Measurements from ENCODE around the gene PRR29. TPM values are rescaled to one million over a fixed set of nuclear protein-coding genes. Genes with fewer than 3 reads are reported as not detected.

The PRR29 gene
- polyA plus RNA-seq, 10 donors: 1.9 to 3.7 (median 2.6) TPM

DNA sequence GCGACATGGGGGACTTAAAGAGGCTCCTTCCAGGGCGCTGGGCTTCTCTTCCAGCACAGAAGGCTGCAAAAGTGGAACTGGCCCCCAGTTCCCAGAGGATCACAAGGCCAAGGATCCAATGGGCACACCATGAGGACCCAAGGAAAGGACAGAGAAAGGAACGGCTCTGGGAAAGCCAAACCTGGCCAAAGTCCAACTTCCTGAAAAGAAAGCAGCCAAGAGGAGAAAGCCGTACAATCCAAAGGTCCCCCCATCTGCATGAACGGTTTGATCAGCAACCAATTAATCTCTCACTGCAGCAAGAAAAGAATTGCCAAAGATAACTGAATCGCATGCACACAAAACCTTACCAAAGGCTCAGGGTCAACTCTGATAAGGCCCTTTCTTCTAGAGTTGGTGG, 42.1 kb downstream of the PRR29 start:
- no peak for DNase-seq

DNA sequence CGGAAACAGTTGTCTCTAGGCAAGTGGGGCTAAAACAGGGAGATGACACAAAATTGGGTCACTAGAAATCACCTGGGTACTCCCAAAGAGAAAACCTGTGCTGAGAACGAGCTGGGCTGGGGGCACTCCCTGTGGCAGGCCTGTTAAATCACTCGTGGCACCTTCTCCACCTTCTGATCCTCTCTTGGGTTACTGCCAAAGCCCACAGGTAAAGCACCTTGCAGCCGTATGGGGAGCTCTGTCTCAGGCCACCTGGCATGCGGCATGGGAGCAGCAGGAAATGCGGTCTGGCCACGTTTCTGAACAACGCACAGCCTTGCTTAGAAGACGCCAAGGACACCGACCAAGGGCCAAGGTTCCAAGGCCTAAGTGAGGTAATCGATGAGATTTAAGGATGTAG, 43.8 kb downstream of the PRR29 start:
- no peak for DNase-seq

GRCh38 chr17:64042700-64043485, 44.7 kb downstream of the PRR29 start:
- no peak for DNase-seq

- no peak for DNase-seq
Measured at GRCh38 chr17:64045176-64045575, 47.0 kb downstream of the PRR29 start.

- no peak for DNase-seq
Measured at GRCh38 chr17:64048805-64049204, 50.7 kb downstream of the PRR29 start.

GRCh38 chr17:64051153-64051552, 53.0 kb downstream of the PRR29 start:
- no peak for DNase-seq

DNA sequence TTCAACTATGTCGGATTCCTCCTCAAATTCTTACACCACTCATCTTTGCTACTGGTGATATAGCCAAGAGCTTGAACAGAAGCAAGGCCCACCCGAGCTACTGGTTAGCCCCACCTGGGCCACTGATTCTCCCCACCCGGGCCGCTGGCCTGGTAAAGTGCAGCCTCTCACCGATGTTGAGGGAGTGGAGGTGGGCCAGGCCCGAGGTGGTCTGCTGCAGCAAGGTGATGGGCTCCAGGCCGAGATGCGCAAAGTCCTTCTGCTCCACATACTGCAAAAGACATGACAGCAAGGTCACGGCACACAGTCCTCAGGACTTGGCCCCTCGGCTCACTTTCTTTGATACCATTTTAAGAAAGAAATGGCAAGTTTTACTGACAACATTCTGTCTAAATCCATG, 55.0 kb downstream of the PRR29 start:
- no peak for DNase-seq

Other genes starting within 250 kb of the PRR29 start
- 10 to 100 TPM; 49.1 to 61.7 (median 56.2) TPM for gene CCDC47, start 224.8 kb upstream of the PRR29 start, polyA plus RNA-seq (ENCODE audit: insufficient read length in 10 of 10)
- 100 to 1,000 TPM in 6 of 10 donors, 10 to 100 TPM in 4; 76.6 to 144 (median 106) TPM for gene DDX42, start 224.2 kb upstream of the PRR29 start, polyA plus RNA-seq (ENCODE audit: insufficient read length in 10 of 10)
- 100 to 1,000 TPM in 8 of 10 donors, 10 to 100 TPM in 2; 90.1 to 125 (median 107) TPM for gene PSMC5, start 170.9 kb upstream of the PRR29 start, polyA plus RNA-seq (ENCODE audit: insufficient read length in 10 of 10)
- gene FTSJ3, start 170.7 kb upstream of the PRR29 start, polyA plus RNA-seq (ENCODE audit: insufficient read length in 10 of 10): 10 to 100 TPM; 29.7 to 38.3 (median 33.2) TPM
- 10 to 100 TPM; 26.3 to 45.2 (median 30.7) TPM for gene SMARCD2, start 155.7 kb upstream of the PRR29 start, polyA plus RNA-seq (ENCODE audit: insufficient read length in 10 of 10)
- gene CSH2, start 124.7 kb upstream of the PRR29 start, polyA plus RNA-seq (ENCODE audit: insufficient read length in 10 of 10): 10 to 100 TPM in 2 of 10 donors, 1 to 10 TPM in 7, not detected in 1; 1.2 to 27.5 (median 5.8) TPM
- under 1 TPM in 3 of 10 donors, not detected in 7; 0.16 to 0.98 (median 0.76) TPM for gene GH2, start 116.4 kb upstream of the PRR29 start, polyA plus RNA-seq (ENCODE audit: insufficient read length in 10 of 10)
- gene CSH1, start 101.8 kb upstream of the PRR29 start, polyA plus RNA-seq (ENCODE audit: insufficient read length in 10 of 10): 10 to 100 TPM in 4 of 10 donors, 1 to 10 TPM in 5, not detected in 1; 2.0 to 42.4 (median 7.8) TPM
- gene CSHL1, start 87.1 kb upstream of the PRR29 start, polyA plus RNA-seq (ENCODE audit: insufficient read length in 10 of 10): under 1 TPM in 4 of 10 donors, not detected in 6; 0.60 to 0.98 (median 0.70) TPM
- gene GH1, start 79.5 kb upstream of the PRR29 start, polyA plus RNA-seq (ENCODE audit: insufficient read length in 10 of 10): under 1 TPM in 1 of 10 donors, not detected in 9; 0.19 TPM
- 1 to 10 TPM; 1.9 to 4.1 (median 3.1) TPM for gene CD79B, start 66.0 kb upstream of the PRR29 start, polyA plus RNA-seq (ENCODE audit: insufficient read length in 10 of 10)
- gene SCN4A, start 25.4 kb upstream of the PRR29 start, polyA plus RNA-seq (ENCODE audit: insufficient read length in 10 of 10): 10 to 100 TPM; 11.6 to 52.0 (median 38.1) TPM
- 10 to 100 TPM; 19.1 to 36.9 (median 27.9) TPM for gene ICAM2, start 22.3 kb downstream of the PRR29 start, polyA plus RNA-seq (ENCODE audit: insufficient read length in 10 of 10)
- gene ERN1, start 131.8 kb downstream of the PRR29 start, polyA plus RNA-seq (ENCODE audit: insufficient read length in 10 of 10): 1 to 10 TPM; 3.0 to 7.1 (median 5.3) TPM